ENCODE results near the gene MX2. TPM values are rescaled to one million over a fixed set of nuclear protein-coding genes. Genes with fewer than 3 reads are reported as not detected.

MX2 gene
- total and polyA plus RNA-seq, 2 of the 8 experiments (the other 6 are each of a cell fraction or from before 2014, with no cell fraction given), result 3.1 to 8.9 TPM

DNA sequence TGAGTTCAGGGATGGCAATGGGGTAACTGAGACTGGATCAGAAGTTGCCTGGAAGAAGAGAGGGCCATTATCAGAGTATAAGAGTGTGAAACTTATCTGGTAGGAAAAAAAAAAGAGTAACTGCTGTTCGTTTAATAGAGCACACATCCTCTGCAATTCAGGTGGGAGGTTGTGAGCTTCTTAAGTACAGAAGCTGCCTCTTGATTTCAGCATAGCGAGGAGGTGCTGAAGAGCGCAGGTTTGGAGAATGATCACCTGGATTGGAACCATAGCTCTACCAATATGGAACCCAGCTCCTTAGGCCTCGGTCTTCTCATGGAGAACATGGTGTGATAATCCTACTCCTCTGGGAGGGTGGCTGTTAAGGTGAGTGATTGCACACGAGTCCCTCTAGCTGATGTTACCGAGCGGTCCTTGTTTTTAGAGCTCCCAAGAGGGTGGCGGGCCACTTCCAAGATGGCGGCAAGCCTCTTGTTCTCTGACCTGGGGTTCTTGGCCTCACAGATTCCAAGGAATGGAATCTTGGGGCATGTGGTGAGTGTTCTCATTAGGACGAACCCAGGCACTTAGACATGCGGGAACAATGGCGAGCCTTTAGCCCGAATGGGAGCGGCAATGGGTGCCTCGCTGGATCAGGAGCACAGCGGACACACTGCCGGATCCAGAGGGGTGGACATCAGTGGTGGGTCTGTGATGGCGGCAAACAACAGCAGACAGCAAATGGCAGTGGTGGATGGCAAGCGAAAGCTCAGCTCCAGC lies 60.9 kb downstream of the MX2 start (continued):
- TF ChIP-seq, protein P1, sequence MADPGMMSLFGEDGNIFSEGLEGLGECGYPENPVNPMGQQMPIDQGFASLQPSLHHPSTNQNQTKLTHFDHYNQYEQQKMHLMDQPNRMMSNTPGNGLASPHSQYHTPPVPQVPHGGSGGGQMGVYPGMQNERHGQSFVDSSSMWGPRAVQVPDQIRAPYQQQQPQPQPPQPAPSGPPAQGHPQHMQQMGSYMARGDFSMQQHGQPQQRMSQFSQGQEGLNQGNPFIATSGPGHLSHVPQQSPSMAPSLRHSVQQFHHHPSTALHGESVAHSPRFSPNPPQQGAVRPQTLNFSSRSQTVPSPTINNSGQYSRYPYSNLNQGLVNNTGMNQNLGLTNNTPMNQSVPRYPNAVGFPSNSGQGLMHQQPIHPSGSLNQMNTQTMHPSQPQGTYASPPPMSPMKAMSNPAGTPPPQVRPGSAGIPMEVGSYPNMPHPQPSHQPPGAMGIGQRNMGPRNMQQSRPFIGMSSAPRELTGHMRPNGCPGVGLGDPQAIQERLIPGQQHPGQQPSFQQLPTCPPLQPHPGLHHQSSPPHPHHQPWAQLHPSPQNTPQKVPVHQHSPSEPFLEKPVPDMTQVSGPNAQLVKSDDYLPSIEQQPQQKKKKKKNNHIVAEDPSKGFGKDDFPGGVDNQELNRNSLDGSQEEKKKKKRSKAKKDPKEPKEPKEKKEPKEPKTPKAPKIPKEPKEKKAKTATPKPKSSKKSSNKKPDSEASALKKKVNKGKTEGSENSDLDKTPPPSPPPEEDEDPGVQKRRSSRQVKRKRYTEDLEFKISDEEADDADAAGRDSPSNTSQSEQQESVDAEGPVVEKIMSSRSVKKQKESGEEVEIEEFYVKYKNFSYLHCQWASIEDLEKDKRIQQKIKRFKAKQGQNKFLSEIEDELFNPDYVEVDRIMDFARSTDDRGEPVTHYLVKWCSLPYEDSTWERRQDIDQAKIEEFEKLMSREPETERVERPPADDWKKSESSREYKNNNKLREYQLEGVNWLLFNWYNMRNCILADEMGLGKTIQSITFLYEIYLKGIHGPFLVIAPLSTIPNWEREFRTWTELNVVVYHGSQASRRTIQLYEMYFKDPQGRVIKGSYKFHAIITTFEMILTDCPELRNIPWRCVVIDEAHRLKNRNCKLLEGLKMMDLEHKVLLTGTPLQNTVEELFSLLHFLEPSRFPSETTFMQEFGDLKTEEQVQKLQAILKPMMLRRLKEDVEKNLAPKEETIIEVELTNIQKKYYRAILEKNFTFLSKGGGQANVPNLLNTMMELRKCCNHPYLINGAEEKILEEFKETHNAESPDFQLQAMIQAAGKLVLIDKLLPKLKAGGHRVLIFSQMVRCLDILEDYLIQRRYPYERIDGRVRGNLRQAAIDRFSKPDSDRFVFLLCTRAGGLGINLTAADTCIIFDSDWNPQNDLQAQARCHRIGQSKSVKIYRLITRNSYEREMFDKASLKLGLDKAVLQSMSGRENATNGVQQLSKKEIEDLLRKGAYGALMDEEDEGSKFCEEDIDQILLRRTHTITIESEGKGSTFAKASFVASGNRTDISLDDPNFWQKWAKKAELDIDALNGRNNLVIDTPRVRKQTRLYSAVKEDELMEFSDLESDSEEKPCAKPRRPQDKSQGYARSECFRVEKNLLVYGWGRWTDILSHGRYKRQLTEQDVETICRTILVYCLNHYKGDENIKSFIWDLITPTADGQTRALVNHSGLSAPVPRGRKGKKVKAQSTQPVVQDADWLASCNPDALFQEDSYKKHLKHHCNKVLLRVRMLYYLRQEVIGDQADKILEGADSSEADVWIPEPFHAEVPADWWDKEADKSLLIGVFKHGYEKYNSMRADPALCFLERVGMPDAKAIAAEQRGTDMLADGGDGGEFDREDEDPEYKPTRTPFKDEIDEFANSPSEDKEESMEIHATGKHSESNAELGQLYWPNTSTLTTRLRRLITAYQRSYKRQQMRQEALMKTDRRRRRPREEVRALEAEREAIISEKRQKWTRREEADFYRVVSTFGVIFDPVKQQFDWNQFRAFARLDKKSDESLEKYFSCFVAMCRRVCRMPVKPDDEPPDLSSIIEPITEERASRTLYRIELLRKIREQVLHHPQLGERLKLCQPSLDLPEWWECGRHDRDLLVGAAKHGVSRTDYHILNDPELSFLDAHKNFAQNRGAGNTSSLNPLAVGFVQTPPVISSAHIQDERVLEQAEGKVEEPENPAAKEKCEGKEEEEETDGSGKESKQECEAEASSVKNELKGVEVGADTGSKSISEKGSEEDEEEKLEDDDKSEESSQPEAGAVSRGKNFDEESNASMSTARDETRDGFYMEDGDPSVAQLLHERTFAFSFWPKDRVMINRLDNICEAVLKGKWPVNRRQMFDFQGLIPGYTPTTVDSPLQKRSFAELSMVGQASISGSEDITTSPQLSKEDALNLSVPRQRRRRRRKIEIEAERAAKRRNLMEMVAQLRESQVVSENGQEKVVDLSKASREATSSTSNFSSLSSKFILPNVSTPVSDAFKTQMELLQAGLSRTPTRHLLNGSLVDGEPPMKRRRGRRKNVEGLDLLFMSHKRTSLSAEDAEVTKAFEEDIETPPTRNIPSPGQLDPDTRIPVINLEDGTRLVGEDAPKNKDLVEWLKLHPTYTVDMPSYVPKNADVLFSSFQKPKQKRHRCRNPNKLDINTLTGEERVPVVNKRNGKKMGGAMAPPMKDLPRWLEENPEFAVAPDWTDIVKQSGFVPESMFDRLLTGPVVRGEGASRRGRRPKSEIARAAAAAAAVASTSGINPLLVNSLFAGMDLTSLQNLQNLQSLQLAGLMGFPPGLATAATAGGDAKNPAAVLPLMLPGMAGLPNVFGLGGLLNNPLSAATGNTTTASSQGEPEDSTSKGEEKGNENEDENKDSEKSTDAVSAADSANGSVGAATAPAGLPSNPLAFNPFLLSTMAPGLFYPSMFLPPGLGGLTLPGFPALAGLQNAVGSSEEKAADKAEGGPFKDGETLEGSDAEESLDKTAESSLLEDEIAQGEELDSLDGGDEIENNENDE (IDR thresholded peaks at IDR 0.05; ENCODE audit: insufficient replicate concordance, low read length), result no peak
- no peak for TF ChIP-seq PHF8 (conservative IDR thresholded peaks at IDR 0.05; ENCODE audit: low read depth, low read length)
- TF ChIP-seq ASH2L (IDR thresholded peaks at IDR 0.05; ENCODE audit: low read length), result no peak
- no peak for TF ChIP-seq RFX5 (IDR thresholded peaks at IDR 0.05; ENCODE audit: borderline replicate concordance, low read depth, low read length)
- no peak for TF ChIP-seq RNF2 (IDR thresholded peaks at IDR 0.05; ENCODE audit: borderline replicate concordance, low read depth, low read length, missing control alignments, poor library complexity, severe bottlenecking)
- TF ChIP-seq SIX5 (IDR thresholded peaks at IDR 0.05; ENCODE audit: low read depth, low read length), result no peak
- TF ChIP-seq BRCA1 (IDR thresholded peaks at IDR 0.05; ENCODE audit: low read depth, low read length), result no peak
- TF ChIP-seq, protein P2, sequence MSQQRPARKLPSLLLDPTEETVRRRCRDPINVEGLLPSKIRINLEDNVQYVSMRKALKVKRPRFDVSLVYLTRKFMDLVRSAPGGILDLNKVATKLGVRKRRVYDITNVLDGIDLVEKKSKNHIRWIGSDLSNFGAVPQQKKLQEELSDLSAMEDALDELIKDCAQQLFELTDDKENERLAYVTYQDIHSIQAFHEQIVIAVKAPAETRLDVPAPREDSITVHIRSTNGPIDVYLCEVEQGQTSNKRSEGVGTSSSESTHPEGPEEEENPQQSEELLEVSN (IDR thresholded peaks at IDR 0.05), result no peak
